Iris pigment epithelial cell (primary cell): Measurements from ENCODE around the gene SLC4A2.

Experiments used
- DNase-seq: peaks from one replicate; pipeline ENCODE4 v3.0.0-alpha.2; 2011; ENCODE audit warnings: low read depth

Gene SLC4A2

GRCh38 chr7:151117565-151117964 lies 58.2 kb downstream of the SLC4A2 start:
- no peak for DNase-seq

- DNase-seq = no peak
Measured at GRCh38 chr7:151118108-151119054, 59.0 kb downstream of the SLC4A2 start.

GRCh38 chr7:151119055-151119415 lies 59.6 kb downstream of the SLC4A2 start:
- DNase-seq = no peak

- no peak for DNase-seq
Measured at GRCh38 chr7:151119902-151120301, 60.5 kb downstream of the SLC4A2 start.

- DNase-seq = no peak
Measured at GRCh38 chr7:151120896-151121295, 61.5 kb downstream of the SLC4A2 start.

GRCh38 chr7:151121380-151122170 lies 62.2 kb downstream of the SLC4A2 start:
- no peak for DNase-seq

- peak; percentile 10 for DNase-seq
Measured at GRCh38 chr7:151122276-151122675, 62.9 kb downstream of the SLC4A2 start.

GRCh38 chr7:151122796-151123157 lies 63.4 kb downstream of the SLC4A2 start:
- DNase-seq = no peak

GRCh38 chr7:151123158-151123821 lies 63.9 kb downstream of the SLC4A2 start:
- no peak for DNase-seq

- peak; percentile 64 for DNase-seq
Measured at GRCh38 chr7:151123822-151124464, 64.6 kb downstream of the SLC4A2 start.

- no peak for DNase-seq
Measured at GRCh38 chr7:151124481-151124880, 65.1 kb downstream of the SLC4A2 start.

GRCh38 chr7:151124899-151125399 lies 65.6 kb downstream of the SLC4A2 start:
- DNase-seq = no peak

GRCh38 chr7:151125470-151125845 lies 66.1 kb downstream of the SLC4A2 start:
- DNase-seq = no peak

- peak; percentile 6 for DNase-seq
Measured at GRCh38 chr7:151125846-151126481, 66.6 kb downstream of the SLC4A2 start.
